Suprapubic skin (tissue), 4 donors: Measurements from ENCODE around the gene RFXANK.

Source experiments
- CTCF ChIP-seq, 2 donors: fragments of 200-600 bp in 1 of 2; fragments of 450-650 bp in 1 of 2; sonication (generic) in 1 of 2; IDR thresholded peaks; one replicate each; pipeline ENCODE4 v1.5.1; 2016 to 2019; ENCODE audit warnings: antibody characterized with exemption in 2 of 2, mild to moderate bottlenecking in 1 of 2, moderate library complexity in 1 of 2
- POLR2A ChIP-seq, 2 donors: fragments of 450-650 bp; IDR thresholded peaks; one replicate each; pipeline ENCODE4 v1.6.1; 2017; ENCODE audit warnings: antibody characterized with exemption in 2 of 2, mild to moderate bottlenecking in 2 of 2, moderate library complexity in 2 of 2
- POLR2AphosphoS5 ChIP-seq, 3 donors: sonication (generic); formaldehyde crosslinking; IDR thresholded peaks; one replicate each; pipeline ENCODE4 v1.6.1; 2017; ENCODE audit warnings: antibody characterized with exemption in 3 of 3

GRCh38 chr19:19214159-19214490 lies 22.1 kb downstream of the RFXANK start:
- no peak for TF ChIP-seq CTCF (IDR thresholded peaks at IDR 0.05)
- TF ChIP-seq POLR2A (IDR thresholded peaks at IDR 0.05) = no peak
- TF ChIP-seq POLR2AphosphoS5 (IDR thresholded peaks at IDR 0.05) = no peak
